HG02678 (cell line): Measurements from ENCODE around the gene FBXL13.
"Not testable (repeated sequence)": the region's sequence is repeated elsewhere in the genome, so short reads cannot be mapped to it uniquely, and the experiment has no call there.

Experiments
- ATAC-seq: cut with Tn5 transposase; IDR thresholded peaks from one replicate; pipeline ENCODE4 v1.9.1; 2021; ENCODE audit warnings: mild to moderate bottlenecking, moderate library complexity; ENCODE audit not compliant: unreplicated experiment

The FBXL13 gene

GRCh38 chr7:103074519-103075336 lies at the start of gene FBXL13, which contains the start of gene ARMC10:
Gene FBXL13 (minus strand): TSS chr7:103074796.
Gene ARMC10 (plus strand): TSS chr7:103075140. CDS start chr7:103075273, 133 bp downstream.
- peak; percentile 88 for ATAC-seq

- no peak for ATAC-seq
Observed at GRCh38 chr7:103123529-103123928, 48.9 kb upstream of the FBXL13 start.

GRCh38 chr7:103121641-103122040 lies 47.0 kb upstream of the FBXL13 start:
- no peak for ATAC-seq

- ATAC-seq: no peak
Observed at GRCh38 chr7:103120362-103120761, 45.8 kb upstream of the FBXL13 start.

GRCh38 chr7:103119791-103120291 lies 45.2 kb upstream of the FBXL13 start:
- ATAC-seq: no peak

- ATAC-seq: no peak
Observed at GRCh38 chr7:103117465-103117864, 42.9 kb upstream of the FBXL13 start.

- ATAC-seq: no peak
Observed at GRCh38 chr7:103116991-103117390, 42.4 kb upstream of the FBXL13 start.

GRCh38 chr7:103116511-103116910 lies 41.9 kb upstream of the FBXL13 start:
- ATAC-seq: no peak

GRCh38 chr7:103115771-103116170 lies 41.2 kb upstream of the FBXL13 start:
- ATAC-seq: no peak

- ATAC-seq: no peak
Observed at GRCh38 chr7:103114576-103115008, 40.0 kb upstream of the FBXL13 start.

- ATAC-seq: no peak
Observed at GRCh38 chr7:103113164-103113563, 38.6 kb upstream of the FBXL13 start.

- not testable (repeated sequence) for ATAC-seq
Observed at GRCh38 chr7:103106703-103107070, 32.1 kb upstream of the FBXL13 start.

- ATAC-seq: no peak
Observed at GRCh38 chr7:103106005-103106702, 31.6 kb upstream of the FBXL13 start.

GRCh38 chr7:103101543-103101942 lies 26.9 kb upstream of the FBXL13 start:
- ATAC-seq: no peak

- ATAC-seq: no peak
Observed at GRCh38 chr7:103100348-103100747, 25.8 kb upstream of the FBXL13 start.

- no peak for ATAC-seq
Observed at GRCh38 chr7:103097041-103097440, 22.4 kb upstream of the FBXL13 start.

GRCh38 chr7:103095558-103095957 lies 21.0 kb upstream of the FBXL13 start:
- not testable (repeated sequence) for ATAC-seq

- no peak for ATAC-seq
Observed at GRCh38 chr7:103094102-103094501, 19.5 kb upstream of the FBXL13 start.

- ATAC-seq: no peak
Observed at GRCh38 chr7:103093429-103093828, 18.8 kb upstream of the FBXL13 start.

GRCh38 chr7:103092321-103092720 lies 17.7 kb upstream of the FBXL13 start:
- not testable (repeated sequence) for ATAC-seq

- no peak for ATAC-seq
Observed at GRCh38 chr7:103083210-103083609, 8.6 kb upstream of the FBXL13 start.

- ATAC-seq: no peak
Observed at GRCh38 chr7:103082497-103082896, 7.9 kb upstream of the FBXL13 start.
